KOPT-K1 (cell line): ENCODE results near the gene HIVEP2.

Source experiments
- H3K27ac ChIP-seq: fragments of 200-600 bp; sonication (generic); 2 replicates; pipeline ENCODE4 v1.5.1; 2016; ENCODE audit warnings: antibody characterized with exemption, mild to moderate bottlenecking, low read depth, low read length; ENCODE audit not compliant: poor library complexity, severe bottlenecking
- H3K36me3 ChIP-seq: fragments of 200-600 bp; sonication (generic); 2 replicates; pipeline ENCODE4 v1.5.1; 2017; ENCODE audit warnings: antibody characterized with exemption, mild to moderate bottlenecking, low read length, moderate library complexity; ENCODE audit not compliant: insufficient read depth
- H3K9me3 ChIP-seq: fragments of 200-600 bp; sonication (generic); 2 replicates; pipeline ENCODE4 v1.5.1; 2017; ENCODE audit warnings: antibody characterized with exemption, low read length, mild to moderate bottlenecking; ENCODE audit not compliant: insufficient read depth, poor library complexity, severe bottlenecking

The HIVEP2 gene

GRCh38 chr6:142726616-142727015 lies 218.4 kb downstream of the HIVEP2 start:
- Histone ChIP-seq H3K27ac (no peak overlapping the region), H3K9me3 (no peaks in the 10 kb centered on the region), H3K36me3 (no peaks in the 10 kb centered on the region)

GRCh38 chr6:142725024-142725770 lies 219.8 kb downstream of the HIVEP2 start:
- Histone ChIP-seq H3K9me3 (no peaks in the 10 kb centered on the region), H3K36me3 (no peaks in the 10 kb centered on the region), H3K27ac (no peak overlapping the region)

- Histone ChIP-seq H3K9me3 (peaks cover 17% of the 10 kb centered on the region), H3K27ac (no peak overlapping the region), H3K36me3 (no peaks in the 10 kb centered on the region)
Observed at GRCh38 chr6:142722841-142723240, 222.1 kb downstream of the HIVEP2 start.

GRCh38 chr6:142722012-142722411 lies 223.0 kb downstream of the HIVEP2 start:
- peaks cover 17% of the 10 kb centered on the region for H3K9me3 ChIP-seq
- H3K36me3 ChIP-seq, result no peaks in the 10 kb centered on the region
- no peak overlapping the region for H3K27ac ChIP-seq

- Histone ChIP-seq H3K9me3 (peaks cover 17% of the 10 kb centered on the region), H3K27ac (no peak overlapping the region), H3K36me3 (no peaks in the 10 kb centered on the region)
Observed at GRCh38 chr6:142721215-142721920, 223.6 kb downstream of the HIVEP2 start.

- peaks cover 17% of the 10 kb centered on the region for H3K9me3 ChIP-seq
- no peak overlapping the region for H3K27ac ChIP-seq
- no peaks in the 10 kb centered on the region for H3K36me3 ChIP-seq
Observed at GRCh38 chr6:142718667-142719191, 226.2 kb downstream of the HIVEP2 start.

GRCh38 chr6:142716097-142716496 lies 228.9 kb downstream of the HIVEP2 start:
- peaks cover 17% of the 10 kb centered on the region for H3K9me3 ChIP-seq
- H3K27ac ChIP-seq, result no peak overlapping the region
- no peaks in the 10 kb centered on the region for H3K36me3 ChIP-seq

GRCh38 chr6:142714951-142715785 lies 229.8 kb downstream of the HIVEP2 start:
- peaks cover 17% of the 10 kb centered on the region for H3K9me3 ChIP-seq
- no peaks in the 10 kb centered on the region for H3K36me3 ChIP-seq
- H3K27ac ChIP-seq, result no peak overlapping the region

- Histone ChIP-seq H3K9me3 (peaks cover 11% of the 10 kb centered on the region), H3K36me3 (no peaks in the 10 kb centered on the region), H3K27ac (no peak overlapping the region)
Observed at GRCh38 chr6:142713959-142714358, 231.0 kb downstream of the HIVEP2 start.

- Histone ChIP-seq H3K36me3 (no peaks in the 10 kb centered on the region), H3K27ac (no peak overlapping the region), H3K9me3 (no peaks in the 10 kb centered on the region)
Observed at GRCh38 chr6:142712231-142712630, 232.7 kb downstream of the HIVEP2 start.

- Histone ChIP-seq H3K36me3 (no peaks in the 10 kb centered on the region), H3K27ac (no peak overlapping the region), H3K9me3 (no peaks in the 10 kb centered on the region)
Observed at GRCh38 chr6:142708651-142709050, 236.3 kb downstream of the HIVEP2 start.

GRCh38 chr6:142707255-142707654 lies 237.7 kb downstream of the HIVEP2 start:
- H3K36me3 ChIP-seq, result no peaks in the 10 kb centered on the region
- H3K27ac ChIP-seq, result no peak overlapping the region
- no peaks in the 10 kb centered on the region for H3K9me3 ChIP-seq

- H3K27ac ChIP-seq, result no peak overlapping the region
- no peaks in the 10 kb centered on the region for H3K9me3 ChIP-seq
- no peaks in the 10 kb centered on the region for H3K36me3 ChIP-seq
Observed at GRCh38 chr6:142706210-142706609, 238.8 kb downstream of the HIVEP2 start.

- no peaks in the 10 kb centered on the region for H3K9me3 ChIP-seq
- H3K27ac ChIP-seq, result no peak overlapping the region
- no peaks in the 10 kb centered on the region for H3K36me3 ChIP-seq
Observed at GRCh38 chr6:142705054-142705453, 239.9 kb downstream of the HIVEP2 start.
